SH-SY5Y (cell line): ENCODE data around the gene BLOC1S4.

Source experiments
- GATA2 ChIP-seq: IDR thresholded peaks from 2 replicates; pipeline ENCODE4 v1.6.1; 2011; ENCODE audit warnings: mild to moderate bottlenecking, low read depth, low read length
- GATA3 ChIP-seq: IDR thresholded peaks from 2 replicates; pipeline ENCODE4 v1.6.1; 2011; ENCODE audit warnings: low read depth, mild to moderate bottlenecking, low read length, moderate library complexity

GRCh38 chr4:6753891-6754290 lies 37.9 kb downstream of the BLOC1S4 start:
- TF ChIP-seq GATA3 (no peak), GATA2 (no peak)
